Thyroid gland (tissue), 4 donors: Measurements from ENCODE around the gene CD3E. TPM values are rescaled to one million over a fixed set of nuclear protein-coding genes. Genes with fewer than 3 reads are reported as not detected.

Experiments
- DNase-seq, 2 donors: peaks; one replicate each; pipeline ENCODE4 v3.0.0-alpha.2; 2019
- H3K27ac ChIP-seq, 3 donors: fragments of 200-600 bp; sonication (generic); 1 replicate in 2 of 3; 2 replicates in 1 of 3; pipeline ENCODE4 v1.5.1; 2016 to 2019; ENCODE audit warnings: mild to moderate bottlenecking in 1 of 3, moderate library complexity in 1 of 3
- H3K27me3 ChIP-seq: fragments of 200-600 bp; sonication (generic); one replicate; pipeline ENCODE4 v1.5.1; 2019
- H3K36me3 ChIP-seq, 2 donors: fragments of 200-600 bp; sonication (generic); one replicate each; pipeline ENCODE4 v1.5.1; 2016 to 2019
- H3K4me1 ChIP-seq, 2 donors: fragments of 200-600 bp; sonication (generic); one replicate each; pipeline ENCODE4 v1.5.1; 2017 to 2019
- H3K4me3 ChIP-seq, 3 donors: fragments of 200-600 bp; sonication (generic); replicated peaks in 1 of 3; 1 replicate in 2 of 3; 2 replicates in 1 of 3; pipeline ENCODE4 v1.5.1; 2016; ENCODE audit warnings: mild to moderate bottlenecking in 1 of 3
- H3K9me3 ChIP-seq: fragments of 200-600 bp; sonication (generic); one replicate; pipeline ENCODE4 v1.5.1; 2017
- POLR2A ChIP-seq, 2 donors: fragments of 450-650 bp; IDR thresholded peaks; one replicate each; pipeline ENCODE4 v1.6.1; 2017; ENCODE audit warnings: antibody characterized with exemption in 2 of 2, mild to moderate bottlenecking in 2 of 2, moderate library complexity in 1 of 2
- WGBS, 2 donors: methylation state at CpG; one replicate each; pipeline ENCODE4 v1.1.5; 2017; 5-methylcytosine and 5-hydroxymethylcytosine counted together
- intact Hi-C: fragments of 100-400 bp; cut with DNase I; formaldehyde crosslinking; loops from one replicate; pipeline ENCODE4 v1.15.1; 2023
- total RNA-seq, 4 donors: library from RNA; depleted of rRNA; stranded (reverse); fragments of >200 nt; gene quantifications; one replicate each; pipeline ENCODE4 v1.2.3, GENCODE V29; 2016
- TF ChIP-seq, protein P1 (sequence below), 6 experiments: fragments of 200-600 bp in 3 of 6; fragments of 450-650 bp in 3 of 6; sonication (generic) in 3 of 6; IDR thresholded peaks; one replicate each; pipeline ENCODE4 v1.5.1; 2016 to 2019; ENCODE audit warnings: antibody characterized with exemption in 6 of 6, mild to moderate bottlenecking in 2 of 6, inconsistent platforms in 1 of 6, moderate library complexity in 1 of 6

Gene CD3E
- 1 to 10 TPM; 3.0 to 4.3 (median 3.3) TPM for total RNA-seq

- 80 to 87% methylated on average over 8 of the region's 8 CpGs for WGBS, 2 donors
- no peak within 1 kb of the TSS for H3K4me3 ChIP-seq
These were observed at the start of gene CD3E for GRCh38 chr11:118304568-118305248. Gene CD3E, plus strand, starts transcription at chr11:118304730. Its CDS starts 223 bp downstream, at chr11:118304953.

DNA sequence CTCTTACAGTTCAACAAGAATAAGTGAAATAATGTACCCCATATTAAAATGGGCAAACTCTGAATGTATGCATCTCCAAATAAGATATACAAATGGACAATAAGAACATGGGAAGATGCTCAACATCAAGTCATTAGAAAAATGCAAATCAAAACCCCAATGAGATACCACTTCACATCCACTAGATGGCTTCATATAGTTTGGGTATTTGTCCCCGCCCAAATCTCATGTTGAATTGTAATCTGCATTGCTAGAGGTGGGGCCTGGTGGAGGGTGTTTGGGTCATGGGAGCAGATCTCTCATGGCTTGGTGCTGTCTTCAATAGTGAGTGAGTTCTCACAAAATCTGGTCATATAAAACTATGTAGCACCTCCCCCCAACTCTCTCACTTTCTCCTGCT, 46.1 kb upstream of the CD3E start:
- WGBS, 2 donors: 0% methylated on average over 1 of the region's 1 CpG
- Histone ChIP-seq H3K36me3 (peaks cover 4 to 6% of the 10 kb centered on the region in 2 donors), H3K27ac (no peak overlapping the region), H3K9me3 (no peaks in the 10 kb centered on the region), H3K27me3 (no peaks in the 10 kb centered on the region), H3K4me1 (peaks cover 8 to 17% of the 10 kb centered on the region in 2 donors), H3K4me3 (no peak overlapping the region)
- TF ChIP-seq POLR2A (IDR thresholded peaks at IDR 0.05): no peak
- TF ChIP-seq, protein P1, sequence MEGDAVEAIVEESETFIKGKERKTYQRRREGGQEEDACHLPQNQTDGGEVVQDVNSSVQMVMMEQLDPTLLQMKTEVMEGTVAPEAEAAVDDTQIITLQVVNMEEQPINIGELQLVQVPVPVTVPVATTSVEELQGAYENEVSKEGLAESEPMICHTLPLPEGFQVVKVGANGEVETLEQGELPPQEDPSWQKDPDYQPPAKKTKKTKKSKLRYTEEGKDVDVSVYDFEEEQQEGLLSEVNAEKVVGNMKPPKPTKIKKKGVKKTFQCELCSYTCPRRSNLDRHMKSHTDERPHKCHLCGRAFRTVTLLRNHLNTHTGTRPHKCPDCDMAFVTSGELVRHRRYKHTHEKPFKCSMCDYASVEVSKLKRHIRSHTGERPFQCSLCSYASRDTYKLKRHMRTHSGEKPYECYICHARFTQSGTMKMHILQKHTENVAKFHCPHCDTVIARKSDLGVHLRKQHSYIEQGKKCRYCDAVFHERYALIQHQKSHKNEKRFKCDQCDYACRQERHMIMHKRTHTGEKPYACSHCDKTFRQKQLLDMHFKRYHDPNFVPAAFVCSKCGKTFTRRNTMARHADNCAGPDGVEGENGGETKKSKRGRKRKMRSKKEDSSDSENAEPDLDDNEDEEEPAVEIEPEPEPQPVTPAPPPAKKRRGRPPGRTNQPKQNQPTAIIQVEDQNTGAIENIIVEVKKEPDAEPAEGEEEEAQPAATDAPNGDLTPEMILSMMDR (IDR thresholded peaks at IDR 0.05): no peak
- intact Hi-C loops: no loop called here
- no peak for DNase-seq

More at GRCh38 chr11:118304568-118305248, at the start of gene CD3E:
- no peak for DNase-seq
- H3K36me3 ChIP-seq: no peaks in the 10 kb centered on the region
- no peak for TF ChIP-seq POLR2A (IDR thresholded peaks at IDR 0.05)
- TF ChIP-seq, protein P1 (IDR thresholded peaks at IDR 0.05): no peak
- intact Hi-C loops: loop anchor here (5.0 kb wide), 1 partner anchor 43 kb away; no protein-coding TSS in a partner anchor
- H3K4me1 ChIP-seq: no peaks in the 10 kb centered on the region
- H3K9me3 ChIP-seq: no peaks in the 10 kb centered on the region
- no peak within 1 kb of the TSS for H3K27ac ChIP-seq
- H3K27me3 ChIP-seq: no peaks in the 10 kb centered on the region

DNA sequence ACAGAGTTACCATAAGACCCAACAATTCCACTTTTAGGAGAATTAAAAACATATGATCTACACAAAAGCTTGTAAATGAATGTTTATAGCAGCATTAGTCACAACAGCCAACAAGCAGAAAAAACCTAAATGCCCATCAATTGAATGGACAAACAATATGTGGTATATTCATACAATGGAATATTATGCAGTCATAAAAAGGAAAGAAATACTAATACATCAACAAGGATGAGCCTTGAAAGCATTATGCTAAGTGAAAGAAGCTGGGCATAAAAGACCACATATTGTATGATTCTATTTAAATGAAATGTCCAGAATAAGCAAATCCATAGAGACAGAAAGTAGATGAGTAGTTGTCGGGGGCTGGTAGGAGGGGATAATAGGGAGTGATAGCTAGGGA, 45.4 kb upstream of the CD3E start:
- Histone ChIP-seq H3K36me3 (peaks cover 4 to 6% of the 10 kb centered on the region in 2 donors), H3K4me1 (peaks cover 8 to 17% of the 10 kb centered on the region in 2 donors), H3K4me3 (no peak overlapping the region), H3K9me3 (no peaks in the 10 kb centered on the region), H3K27me3 (no peaks in the 10 kb centered on the region), H3K27ac (no peak overlapping the region)
- DNase-seq: no peak
- WGBS, 2 donors: 95 to 98% methylated on average over 1 of the region's 1 CpG
- intact Hi-C loops: no loop called here
- TF ChIP-seq, protein P1 (IDR thresholded peaks at IDR 0.05): no peak
- TF ChIP-seq POLR2A (IDR thresholded peaks at IDR 0.05): no peak

GRCh38 chr11:118260353-118260752, 44.2 kb upstream of the CD3E start:
- WGBS, 2 donors: 56 to 64% methylated on average over 3 of the region's 3 CpGs
- Histone ChIP-seq H3K4me1 (peaks cover 19 to 26% of the 10 kb centered on the region in 2 donors), H3K9me3 (no peaks in the 10 kb centered on the region), H3K27ac (no peak overlapping the region), H3K27me3 (no peaks in the 10 kb centered on the region), H3K36me3 (peaks cover 4 to 6% of the 10 kb centered on the region in 2 donors), H3K4me3 (no peak overlapping the region)
- TF ChIP-seq POLR2A (IDR thresholded peaks at IDR 0.05): no peak
- intact Hi-C loops: no loop called here
- no peak for DNase-seq

DNA sequence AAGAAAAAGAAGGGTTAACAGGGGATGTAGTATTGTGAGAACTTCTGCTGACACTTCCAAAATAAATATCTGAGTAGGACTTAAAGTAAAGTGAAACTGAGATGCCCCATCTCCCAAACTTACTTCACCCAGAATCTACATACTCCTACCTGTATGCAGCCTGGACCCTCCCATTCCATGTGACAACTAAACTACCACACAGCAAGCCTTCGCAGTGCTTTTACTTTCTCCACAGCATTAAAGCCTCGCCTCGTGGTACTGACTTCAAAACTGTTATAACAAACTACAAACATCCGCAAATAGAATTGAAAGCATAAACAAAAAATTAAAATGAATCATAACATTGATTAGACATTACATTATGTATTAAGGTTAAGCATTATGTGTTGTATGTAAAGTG, 41.4 kb upstream of the CD3E start:
- WGBS, 2 donors: 27 to 33% methylated on average over 4 of the region's 4 CpGs
- Histone ChIP-seq H3K4me1 (peaks cover 24 to 48% of the 10 kb centered on the region in 2 donors), H3K4me3 (peak overlapping the region in 2 of 3 donors; percentile 33 to 43), H3K9me3 (no peaks in the 10 kb centered on the region), H3K36me3 (no peaks in the 10 kb centered on the region), H3K27me3 (no peaks in the 10 kb centered on the region), H3K27ac (peak overlapping the region; percentile 81 to 92 (median 84))
- no peak for DNase-seq
- no peak for TF ChIP-seq POLR2A (IDR thresholded peaks at IDR 0.05)
- TF ChIP-seq, protein P1 (IDR thresholded peaks at IDR 0.05): no peak
- intact Hi-C loops: no loop called here
